Amniotic epithelial cell (primary cell): ENCODE measurements around the gene EHF.

Source experiments
- DNase-seq: peaks from one replicate; pipeline ENCODE4 v3.0.0-alpha.2; 2010; ENCODE audit warnings: low read depth

EHF gene

DNA sequence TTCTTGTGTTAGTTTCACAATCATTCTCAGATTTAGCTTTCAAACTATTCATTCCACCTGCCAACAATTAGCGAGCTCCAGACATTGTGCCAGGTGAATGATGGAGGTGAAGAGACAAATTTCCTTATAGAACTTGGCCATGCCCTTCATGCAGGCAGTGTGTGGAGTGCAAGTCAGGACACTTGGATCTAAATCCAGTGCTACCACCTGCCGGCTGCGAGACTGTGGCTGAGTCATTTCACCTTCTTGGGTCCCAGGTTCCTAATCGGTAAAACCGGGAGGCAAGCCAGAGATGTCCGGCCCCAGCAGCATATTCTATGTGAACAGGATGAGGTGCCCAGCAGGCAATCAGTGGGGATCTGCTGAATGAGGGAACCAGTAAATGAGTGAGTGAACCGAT, 18.6 kb upstream of the EHF start:
- DNase-seq: no peak

DNA sequence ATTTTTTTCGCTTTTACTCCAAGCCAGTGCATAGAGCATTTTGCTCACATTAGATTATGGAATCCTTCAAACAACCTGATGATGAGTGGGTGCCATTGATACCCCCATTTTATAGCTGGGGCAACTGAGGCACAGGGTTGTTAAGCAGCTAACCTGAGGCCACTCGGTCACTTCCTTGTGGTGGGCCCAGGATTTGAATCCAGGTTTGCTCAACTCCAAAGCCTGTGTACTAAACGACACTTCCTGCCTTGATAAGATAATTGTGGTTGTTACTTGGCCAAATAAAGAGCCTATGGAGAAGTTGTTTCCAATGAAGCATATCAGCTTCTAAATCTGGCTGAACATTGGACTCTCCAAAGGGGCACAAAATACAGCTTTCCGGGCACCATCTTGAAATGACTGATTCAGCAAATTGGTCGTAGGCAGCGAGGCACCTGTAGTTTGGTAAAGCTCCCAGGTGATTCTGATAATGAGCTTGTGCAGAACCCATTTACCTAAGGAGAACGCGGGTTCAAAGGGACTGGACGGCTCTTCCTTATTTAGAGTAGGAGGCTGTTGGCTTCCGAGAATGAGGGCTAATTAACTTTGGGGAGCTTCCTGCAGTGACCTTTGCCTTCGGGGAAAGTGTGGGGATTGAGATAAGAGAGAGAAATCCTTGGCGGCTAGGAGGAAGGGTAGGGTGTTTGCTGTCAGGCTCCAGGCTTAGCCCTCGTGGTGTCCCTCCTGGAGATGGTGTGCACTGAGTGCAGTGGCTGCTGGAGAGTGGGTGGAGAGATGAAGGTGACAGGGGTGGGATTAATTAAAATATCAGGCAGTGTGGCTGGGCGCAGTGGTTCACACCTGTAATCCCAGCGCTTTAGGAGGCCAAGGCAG, 17.5 kb upstream of the EHF start:
- DNase-seq: no peak

DNA sequence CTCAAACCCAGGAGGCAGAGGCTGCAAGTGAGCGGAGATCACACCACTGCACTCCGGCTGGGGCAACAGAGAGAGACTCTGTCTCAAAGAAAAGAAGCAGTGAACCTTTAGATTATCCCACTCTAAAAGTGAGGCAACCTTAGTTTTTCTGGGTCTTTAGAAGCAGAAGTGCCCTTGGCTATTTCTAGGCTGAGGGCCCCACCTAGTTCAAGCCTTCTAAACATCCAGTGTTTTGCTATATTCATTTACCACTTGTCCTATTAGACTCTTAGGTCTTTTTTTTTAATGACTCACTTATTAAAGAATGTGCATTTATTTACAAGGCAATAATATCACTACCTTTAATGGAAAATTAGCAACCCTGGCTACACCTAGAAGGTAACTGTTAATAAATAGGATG, 16.7 kb upstream of the EHF start:
- DNase-seq: no peak

DNA sequence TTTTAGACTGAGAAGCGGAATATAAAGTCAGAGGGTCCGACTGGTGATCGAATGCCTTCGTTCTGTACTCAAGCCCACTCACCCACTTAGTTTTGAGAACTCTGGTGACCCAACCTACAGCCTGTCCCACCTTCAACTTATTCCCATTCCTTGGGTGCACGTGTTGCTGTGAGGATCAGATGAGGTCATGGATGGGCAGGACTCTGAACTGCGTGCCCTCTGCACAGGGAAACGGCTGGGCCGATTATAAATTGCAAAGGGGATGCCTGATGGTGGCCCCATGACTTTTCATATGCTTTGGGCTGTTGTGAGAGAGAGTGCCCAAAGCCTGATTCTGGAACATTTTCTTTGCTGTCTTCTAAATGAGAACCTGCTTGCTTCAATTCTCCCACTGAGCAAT, 16.0 kb upstream of the EHF start:
- no peak for DNase-seq

DNA sequence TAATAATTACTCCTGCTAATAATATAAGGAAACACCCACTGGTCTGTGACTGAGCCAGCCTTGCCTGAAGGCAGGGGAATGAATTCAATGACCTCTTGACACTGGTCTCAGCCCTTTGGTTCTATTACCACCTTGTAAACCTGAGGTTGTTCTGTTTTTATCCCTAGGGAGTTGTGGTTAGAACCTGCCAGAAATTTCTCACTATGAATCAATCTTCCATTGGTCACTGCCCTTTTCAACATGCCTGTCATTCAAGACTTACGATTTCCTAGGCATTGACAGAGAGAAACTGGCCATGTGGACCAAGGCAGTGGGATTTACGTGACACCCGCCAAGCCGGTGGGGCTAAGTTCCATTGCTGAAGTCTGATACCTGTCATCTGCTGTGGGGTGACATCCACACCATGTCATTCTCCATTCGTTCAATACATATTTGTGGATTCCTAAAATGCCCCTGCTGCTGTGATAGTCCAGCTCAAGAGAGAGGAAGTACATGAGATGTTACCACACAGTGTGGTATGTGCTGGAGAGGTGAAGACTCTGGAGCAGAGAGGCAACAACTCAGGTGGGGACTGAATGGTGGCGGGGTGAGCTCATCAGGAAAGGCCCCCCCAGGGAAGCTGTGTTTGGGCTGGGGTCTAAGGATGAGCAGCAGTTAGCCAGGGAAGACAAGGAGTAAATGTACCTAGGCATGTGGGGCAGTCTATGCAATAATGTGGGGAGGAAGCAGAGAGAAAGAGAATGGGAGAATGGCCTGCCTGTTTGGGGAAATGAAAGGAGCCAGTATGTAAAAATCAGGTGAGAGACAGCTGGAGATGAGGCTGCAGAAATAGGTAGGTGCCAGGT, 15.2 kb upstream of the EHF start:
- no peak for DNase-seq

DNA sequence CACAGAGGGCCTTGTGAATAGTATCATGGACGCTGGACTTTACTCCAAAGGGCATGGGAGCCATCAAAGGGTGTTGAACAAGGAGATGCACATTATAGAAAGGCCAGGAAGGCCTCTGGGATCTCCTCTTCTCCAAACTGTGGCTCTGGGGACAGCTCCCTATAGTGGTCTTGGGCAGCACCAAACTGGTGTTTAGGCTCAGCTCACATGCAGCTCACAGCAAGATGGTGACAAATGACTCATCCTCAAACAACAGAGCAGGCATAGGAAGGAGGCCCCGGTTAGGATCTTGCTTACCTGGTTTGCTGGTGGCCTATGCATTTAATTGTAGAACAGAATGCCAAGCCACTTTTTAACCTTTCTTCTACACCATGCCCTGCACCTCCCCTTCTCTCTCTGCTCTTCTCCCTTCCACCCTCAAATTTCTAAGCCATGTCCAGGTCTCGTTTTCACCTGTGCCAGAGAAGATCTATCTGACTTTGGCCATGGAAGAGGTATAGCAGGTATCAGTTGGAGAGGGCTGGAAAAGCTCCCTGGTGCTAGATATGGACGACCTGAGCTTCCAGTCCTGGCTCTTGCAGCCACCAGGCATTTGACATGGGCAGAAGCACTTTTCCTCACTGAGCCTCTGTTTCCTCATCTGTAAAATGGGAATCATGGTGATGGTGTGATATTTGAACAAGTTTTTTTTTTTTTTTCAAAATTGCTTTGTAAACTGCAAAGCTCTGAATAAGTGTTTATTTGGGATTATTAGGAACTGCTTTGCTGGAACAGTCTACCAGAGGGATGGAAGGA, 14.4 kb upstream of the EHF start:
- no peak for DNase-seq

DNA sequence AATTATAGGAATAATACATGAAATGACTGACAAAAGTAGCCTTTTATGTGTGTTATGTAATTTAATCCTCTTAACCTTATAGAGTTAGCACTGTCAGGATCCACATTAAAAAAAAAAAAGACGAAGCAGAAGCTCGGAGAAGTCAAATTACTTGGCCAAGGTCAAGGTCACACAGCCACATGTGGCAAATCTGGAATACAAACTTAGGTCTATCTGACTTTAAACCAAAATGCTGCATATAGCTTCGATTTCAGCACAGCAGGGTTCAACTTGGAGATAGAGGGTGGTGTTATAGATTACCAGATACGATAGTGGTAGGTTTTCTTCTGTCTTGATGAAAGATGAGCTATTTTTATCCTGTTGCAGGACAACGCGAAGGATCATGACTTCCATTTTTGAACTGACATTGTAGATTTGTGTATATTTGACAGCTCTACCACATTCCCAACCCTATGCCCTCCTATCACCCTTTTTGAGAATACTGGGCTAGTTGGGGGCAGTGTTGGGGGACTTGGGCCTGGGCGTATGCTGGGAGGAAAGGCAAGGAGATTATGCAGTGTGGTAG, 11.6 kb upstream of the EHF start:
- DNase-seq: no peak

DNA sequence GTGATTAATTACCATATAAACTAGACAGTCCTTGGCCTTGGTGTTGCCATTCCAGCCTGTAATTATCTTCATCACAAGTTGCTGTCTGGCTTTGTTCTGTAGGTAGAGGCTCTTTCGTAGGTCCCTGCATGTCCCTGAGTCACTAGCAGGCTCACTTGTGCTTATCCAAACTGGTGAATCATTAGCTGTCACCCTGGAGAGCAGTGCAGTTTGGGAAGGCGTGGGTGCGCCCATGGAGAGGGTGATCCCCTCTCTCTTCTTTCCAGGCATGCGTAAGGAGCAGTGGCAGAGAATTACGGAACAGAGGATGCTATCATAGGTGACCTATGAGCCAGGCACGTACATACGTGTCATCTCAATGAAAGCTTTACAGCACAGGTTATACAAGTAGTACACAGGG, 11.0 kb upstream of the EHF start:
- DNase-seq: no peak

DNA sequence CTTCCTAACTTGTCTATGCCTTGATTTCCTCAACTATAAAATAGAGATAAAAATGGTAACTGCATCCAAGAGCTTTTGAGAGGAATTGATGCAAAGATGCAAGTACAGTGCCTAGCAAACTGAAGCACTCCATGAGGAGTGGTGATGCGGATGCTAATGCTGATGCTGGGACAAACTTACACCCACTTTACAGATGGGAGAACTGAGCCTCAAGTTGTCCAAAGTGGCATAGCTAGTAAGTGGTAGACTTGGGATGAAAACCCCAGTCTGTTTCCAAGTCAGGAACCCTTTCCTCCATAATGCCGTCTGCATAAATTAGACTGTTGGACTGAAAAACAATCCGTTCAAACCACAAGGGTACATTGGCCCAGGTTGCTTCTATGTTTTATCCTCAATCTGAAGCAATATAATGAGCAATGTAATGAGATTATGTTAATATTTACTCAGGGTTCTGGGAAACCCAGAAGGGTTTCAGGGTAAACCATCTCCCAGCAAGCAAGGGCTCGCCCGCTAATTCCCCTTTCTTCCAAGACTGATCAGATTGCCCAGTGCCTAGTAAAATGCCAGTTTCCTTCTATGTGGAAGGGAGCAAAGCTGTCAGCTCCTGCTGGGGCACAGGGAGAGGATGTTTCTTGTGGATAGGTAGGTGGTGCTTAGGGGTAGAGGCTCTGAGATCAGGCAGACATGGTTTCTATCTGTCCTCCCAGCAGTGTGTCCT, 10.4 kb upstream of the EHF start:
- DNase-seq: no peak

DNA sequence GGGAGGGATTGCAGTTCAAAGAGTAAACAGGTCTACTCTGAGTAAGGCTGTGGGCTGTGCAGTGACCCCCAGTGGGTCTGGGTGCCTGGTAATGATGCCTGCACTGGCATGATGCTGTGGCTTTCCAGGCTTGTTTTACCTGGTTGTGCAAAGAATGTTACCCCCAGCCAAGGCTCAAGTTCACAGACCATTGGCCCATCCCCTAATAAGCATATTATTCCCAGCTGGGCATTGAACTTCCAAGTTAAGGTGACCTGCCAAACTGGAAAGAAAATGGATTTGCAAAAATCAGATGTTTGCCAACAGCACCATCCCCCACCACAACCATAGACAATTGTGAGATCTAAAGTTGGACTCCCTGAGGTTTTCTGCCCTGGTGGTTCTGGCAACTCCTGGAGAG, 7.9 kb upstream of the EHF start:
- no peak for DNase-seq

DNA sequence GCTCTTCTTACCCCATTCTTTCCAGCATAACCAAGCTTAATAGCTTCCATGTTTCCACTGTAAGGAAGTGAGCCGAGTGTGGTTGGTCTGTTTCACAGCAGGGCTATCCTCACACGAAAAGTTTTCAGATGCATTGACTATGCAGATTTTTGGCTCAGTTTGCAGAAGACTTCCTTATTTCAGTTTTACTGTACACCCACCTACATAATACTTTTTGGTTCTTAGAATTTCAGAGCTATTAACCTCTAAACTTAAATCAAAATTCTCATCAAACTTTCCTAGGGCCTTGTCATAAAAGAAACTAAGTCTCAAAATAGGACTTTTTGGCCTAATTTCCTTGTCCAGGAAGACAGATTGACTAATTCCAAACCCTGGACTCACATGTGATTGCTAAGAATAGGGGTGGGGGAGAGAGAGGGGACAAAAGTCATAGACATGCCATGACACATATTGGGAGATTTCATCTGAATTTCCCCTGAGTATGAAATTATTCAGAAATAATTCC, 7.3 kb upstream of the EHF start:
- no peak for DNase-seq

DNA sequence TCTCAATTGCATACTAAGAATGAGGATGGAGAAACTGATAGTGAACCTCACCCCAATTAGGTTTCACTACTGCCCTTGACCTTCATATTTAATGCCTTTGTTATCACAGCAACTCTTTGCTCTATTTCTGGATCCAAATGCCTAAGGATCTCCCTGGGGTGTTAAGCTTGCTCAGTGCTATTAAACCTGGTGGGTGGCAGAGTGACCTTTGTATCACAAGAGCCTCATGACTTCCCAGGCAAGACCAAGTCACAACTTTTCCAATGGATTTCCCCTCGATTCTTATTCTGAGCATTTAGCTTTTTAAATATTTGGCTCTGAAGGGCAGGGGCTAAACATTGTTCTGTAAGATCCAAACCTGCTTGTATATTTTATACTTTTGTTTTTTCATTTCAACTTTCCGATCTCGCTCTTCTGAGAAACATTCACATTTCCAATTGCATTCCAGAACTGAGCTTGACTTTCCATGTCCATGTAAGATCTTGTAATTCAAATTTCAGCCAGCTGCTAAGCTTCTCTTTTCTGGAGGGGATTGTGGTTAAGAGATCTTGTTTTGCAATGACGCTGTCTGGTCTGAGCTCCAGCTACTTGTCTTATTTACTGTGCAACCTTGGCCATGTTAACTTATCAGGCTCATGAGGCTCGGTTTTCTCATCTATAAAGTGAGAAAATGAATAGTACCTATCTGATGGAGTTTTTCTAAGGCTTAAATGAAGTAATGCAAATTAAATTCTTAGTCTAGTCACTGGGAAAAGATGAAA, 6.4 kb upstream of the EHF start:
- DNase-seq: peak; percentile 94

DNA sequence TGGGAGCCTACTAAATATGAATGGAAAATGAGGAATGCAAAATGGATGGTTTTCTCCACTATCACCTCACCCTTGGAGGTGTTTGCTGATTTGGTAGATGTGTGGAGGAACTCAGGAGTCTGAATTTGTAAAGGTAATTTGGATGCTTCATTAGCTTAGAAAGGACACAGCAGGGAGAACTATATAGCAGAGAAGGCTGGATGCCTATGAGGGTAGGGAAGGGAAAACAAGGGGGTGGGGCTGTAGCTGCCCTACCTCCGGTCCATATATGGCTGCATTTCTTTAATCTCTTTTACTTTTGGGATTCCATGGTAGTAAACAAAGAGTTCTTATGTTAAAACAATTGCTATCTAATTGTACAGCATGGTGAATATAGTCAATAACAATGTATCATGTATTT, 4.8 kb upstream of the EHF start:
- DNase-seq: no peak

DNA sequence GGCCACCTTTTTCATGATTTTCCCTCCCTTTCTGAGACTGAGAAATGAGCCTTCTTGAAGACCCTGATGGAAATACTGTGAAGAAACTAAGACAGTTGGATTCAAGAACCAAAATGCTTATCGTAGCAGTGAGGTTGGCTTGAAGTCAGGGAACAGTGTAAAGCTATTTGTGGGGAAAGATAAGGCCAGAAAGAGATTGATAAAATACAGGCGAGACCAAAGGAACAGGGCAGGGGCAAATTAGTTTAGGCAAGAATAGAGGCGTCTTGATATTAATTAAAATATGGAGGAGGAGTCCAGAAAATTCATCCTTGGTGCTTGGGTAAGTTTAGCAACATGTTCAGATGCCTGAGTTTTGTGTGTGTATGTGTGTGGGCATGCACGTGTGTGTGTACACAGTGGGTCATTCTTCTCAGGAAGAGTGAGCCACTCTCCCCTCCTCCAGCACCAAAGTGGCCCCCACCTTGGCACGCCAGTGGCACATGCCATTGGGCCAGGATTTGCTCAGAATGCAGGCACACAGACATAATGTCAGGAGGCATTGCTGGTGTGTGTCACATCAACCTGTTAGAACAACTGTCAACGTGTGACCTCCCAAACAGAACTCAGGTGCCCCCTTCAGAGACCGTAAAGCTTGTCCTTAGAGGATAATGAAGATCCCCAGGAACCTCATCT, 3.9 kb upstream of the EHF start:
- peak; percentile 36 for DNase-seq

DNA sequence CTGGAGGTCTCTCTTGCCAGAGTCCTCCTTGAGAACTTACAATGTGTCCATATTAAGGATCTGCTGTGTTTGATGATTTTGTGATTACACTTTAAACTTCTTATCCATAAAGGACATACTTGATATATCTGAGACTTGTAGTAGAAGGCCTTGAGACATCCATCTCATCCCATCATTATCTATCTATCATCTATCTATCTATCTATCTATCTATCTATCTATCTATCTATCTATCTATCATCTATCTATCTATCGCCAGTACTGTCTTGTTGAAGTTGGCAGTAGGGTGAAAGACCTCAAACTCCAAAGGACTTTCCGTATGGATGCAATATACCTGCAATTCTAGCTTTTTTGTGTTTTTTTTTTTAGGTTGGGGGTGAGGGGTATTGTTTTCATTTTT, 2.5 kb upstream of the EHF start:
- DNase-seq: no peak

DNA sequence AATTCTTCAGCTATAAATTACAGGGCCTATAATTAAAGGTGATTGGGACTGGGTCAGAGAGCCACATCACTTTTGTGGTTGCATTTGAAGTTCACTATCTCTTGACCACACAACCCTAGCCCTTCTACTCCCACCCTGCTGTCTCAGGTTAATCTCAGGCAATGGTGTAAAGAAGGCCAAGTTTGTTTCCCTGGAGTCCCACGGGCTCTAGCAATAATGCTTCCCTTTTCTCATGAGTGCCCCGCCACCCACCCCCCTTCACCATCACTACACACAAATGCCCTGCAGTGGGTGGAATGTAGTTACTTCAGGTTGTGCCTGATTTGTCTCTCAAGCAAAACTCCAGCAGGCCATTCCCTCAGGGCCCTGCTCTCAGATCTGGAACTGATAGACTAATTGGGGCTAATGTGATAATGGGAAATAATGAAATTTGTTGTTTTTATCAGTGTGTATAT, 1.8 kb upstream of the EHF start:
- DNase-seq: no peak

DNA sequence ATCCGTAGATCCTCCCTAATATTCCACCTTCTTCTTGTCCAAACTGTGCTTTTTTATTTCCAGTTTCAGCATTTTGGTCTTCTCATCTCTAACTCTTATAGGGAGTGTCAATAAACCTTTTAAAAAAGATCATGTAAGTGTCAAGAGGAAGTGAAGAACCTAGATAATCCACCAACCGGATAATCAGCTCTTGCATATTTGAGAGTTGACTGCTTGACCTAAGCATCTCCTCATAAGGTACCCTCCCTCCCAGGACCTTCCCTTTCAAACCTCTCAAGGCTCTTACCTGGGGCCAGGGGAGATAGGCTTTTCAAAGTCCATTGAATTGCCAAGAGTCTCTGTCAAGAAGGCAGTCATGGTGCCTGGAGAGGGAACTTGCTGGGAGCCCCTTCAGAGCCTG, 691 bp upstream of the EHF start:
- no peak for DNase-seq

DNA sequence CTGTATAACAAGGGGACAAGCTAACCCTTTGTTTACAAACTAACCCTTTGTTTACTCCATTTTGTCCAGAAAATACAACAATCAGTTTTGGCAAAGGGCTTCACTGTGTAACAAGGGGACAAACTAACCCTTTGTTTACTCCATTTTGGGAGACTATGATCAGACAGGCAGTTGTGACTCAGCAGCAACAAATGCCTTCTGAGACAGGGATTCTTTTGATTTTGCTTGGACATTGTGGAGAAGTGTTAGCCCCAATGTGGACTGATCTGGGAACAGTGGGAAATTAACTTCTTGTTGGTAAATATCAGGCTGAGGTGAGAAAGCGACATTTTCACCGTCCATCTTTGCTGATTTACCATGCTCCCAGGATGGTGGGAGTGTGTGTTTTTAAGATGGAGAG, 983 bp downstream of the EHF start:
- DNase-seq: no peak

DNA sequence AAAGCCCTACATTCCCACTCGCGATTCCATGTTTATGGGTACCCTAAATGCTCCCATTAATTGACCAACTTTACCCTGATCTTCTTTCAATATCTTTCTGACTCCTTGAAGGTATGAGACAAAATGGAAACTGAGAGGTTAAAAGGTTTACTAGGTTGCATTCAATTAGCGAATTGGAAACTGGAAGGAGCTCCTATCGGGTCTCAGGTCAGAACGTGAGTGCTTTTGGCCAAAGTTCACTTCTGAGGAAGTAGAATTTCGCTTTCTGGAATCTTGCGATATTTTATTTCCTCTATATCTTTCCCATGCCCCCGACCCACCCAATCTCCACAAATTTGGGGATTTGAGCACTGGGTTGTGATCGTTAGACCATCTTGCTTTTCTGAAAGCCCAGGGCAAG, 2.6 kb downstream of the EHF start:
- DNase-seq: no peak

DNA sequence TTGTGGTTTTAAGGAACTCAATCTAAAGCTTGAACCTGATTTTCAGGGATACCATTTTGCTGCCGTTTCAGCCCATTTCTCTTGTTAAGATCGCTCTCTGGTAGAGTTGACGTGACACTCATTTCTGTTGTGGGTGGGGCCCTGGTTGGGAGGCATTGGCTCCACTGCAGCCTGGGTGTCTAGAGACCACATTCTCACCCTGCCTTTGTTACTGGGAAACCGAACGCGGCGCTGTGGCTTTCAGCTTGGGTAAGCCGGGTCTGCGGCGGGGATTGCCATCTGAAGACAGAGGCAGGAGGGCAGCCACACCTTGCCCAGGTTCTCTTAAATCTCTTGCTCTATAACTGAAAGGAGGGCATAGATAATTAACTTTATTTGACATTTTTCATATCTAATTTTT, 3.2 kb downstream of the EHF start:
- DNase-seq: no peak
